ENCODE data around the gene EXOC3L2. TPM values are rescaled to one million over a fixed set of nuclear protein-coding genes. Genes with fewer than 3 reads are reported as not detected.
A peak's percentile ranks its signal among the peaks of the same experiment; 100 is the strongest.

The EXOC3L2 gene
- total and polyA plus RNA-seq, 8 donors = 0.85 to 3.3 (median 1.3) TPM

DNA sequence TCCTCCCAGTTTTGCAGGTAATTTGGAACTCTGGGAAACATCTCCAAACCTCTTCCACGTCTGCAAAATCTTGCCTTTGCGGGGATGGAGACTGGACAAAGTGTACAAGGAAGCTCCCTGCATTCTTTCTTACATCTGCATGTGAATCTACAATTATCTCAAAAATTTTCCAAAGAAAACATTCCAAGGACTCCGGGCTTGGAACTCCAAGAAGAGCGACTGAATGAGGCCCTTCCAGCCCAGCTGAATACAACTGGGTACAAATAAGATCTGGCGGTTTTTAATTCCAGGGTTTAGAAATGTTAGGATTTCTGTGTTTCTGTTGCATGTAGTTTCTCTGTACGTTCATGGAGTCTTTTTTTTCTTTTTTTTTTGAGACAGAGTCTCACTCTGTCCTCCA, 28.5 kb downstream of the EXOC3L2 start:
- ATAC-seq (no peak), DNase-seq (no peak)
- H3K36me3 ChIP-seq = no peaks in the 10 kb centered on the region
- TF ChIP-seq, protein P1, sequence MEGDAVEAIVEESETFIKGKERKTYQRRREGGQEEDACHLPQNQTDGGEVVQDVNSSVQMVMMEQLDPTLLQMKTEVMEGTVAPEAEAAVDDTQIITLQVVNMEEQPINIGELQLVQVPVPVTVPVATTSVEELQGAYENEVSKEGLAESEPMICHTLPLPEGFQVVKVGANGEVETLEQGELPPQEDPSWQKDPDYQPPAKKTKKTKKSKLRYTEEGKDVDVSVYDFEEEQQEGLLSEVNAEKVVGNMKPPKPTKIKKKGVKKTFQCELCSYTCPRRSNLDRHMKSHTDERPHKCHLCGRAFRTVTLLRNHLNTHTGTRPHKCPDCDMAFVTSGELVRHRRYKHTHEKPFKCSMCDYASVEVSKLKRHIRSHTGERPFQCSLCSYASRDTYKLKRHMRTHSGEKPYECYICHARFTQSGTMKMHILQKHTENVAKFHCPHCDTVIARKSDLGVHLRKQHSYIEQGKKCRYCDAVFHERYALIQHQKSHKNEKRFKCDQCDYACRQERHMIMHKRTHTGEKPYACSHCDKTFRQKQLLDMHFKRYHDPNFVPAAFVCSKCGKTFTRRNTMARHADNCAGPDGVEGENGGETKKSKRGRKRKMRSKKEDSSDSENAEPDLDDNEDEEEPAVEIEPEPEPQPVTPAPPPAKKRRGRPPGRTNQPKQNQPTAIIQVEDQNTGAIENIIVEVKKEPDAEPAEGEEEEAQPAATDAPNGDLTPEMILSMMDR (IDR thresholded peaks at IDR 0.05) = no peak
- intact Hi-C loops (cut with DNase I) = no loop called here
- no peak overlapping the region for H3K4me3 ChIP-seq
- peaks cover 3 to 7% of the 10 kb centered on the region in 2 donors for H3K4me1 ChIP-seq
- H3K27me3 ChIP-seq = peaks cover 37 to 64% of the 10 kb centered on the region in 2 donors
- no peak overlapping the region for H3K27ac ChIP-seq
- no peaks in the 10 kb centered on the region for H3K9me3 ChIP-seq

DNA sequence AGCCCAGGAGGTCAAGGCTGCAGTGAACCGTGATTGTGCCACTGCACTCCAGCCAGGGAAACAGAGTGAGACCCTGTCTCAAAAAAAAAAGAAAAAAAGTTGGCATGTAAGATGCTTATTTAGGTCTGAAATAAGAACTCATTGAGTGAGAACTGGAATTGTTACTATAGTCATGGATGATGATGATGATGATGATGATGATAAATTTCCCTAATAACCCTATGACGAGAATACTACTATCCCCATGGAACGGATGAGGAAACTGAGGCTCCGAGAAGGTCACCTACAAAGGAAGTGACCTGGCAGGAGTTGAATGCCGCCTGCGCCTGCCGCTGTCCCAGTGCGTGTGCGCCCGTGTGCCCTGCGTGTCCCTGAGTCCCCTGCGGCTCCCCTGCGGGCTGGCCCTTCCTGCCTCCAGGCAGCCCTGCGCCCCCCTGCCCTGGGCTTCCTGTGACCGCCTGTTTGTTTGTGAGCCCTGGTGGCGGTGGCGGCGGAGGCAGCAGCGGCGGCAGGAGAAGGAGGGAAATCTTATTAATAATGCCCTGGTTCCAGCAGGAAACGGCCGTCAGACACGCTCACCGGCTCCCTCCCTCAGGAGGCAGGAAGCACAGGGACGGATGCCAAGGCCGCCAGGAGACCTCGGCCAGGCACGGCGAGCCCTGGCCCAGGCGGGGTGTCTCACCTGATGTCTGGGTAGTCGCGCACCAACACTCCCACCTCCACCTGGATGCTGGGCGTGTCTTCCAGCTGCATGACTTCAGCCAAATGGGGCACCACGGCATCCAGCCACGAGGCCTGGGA, 29.6 kb downstream of the EXOC3L2 start:
- TF ChIP-seq, protein P1 (IDR thresholded peaks at IDR 0.05) = no peak
- peaks cover 37 to 66% of the 10 kb centered on the region in 2 donors for H3K27me3 ChIP-seq
- H3K9me3 ChIP-seq = no peaks in the 10 kb centered on the region
- peaks cover 7 to 10% of the 10 kb centered on the region in 2 donors for H3K4me1 ChIP-seq
- DNase-seq (peak in 2 of 4 donors; percentile 29 to 75), ATAC-seq (peak; percentile 9)
- no peaks in the 10 kb centered on the region for H3K36me3 ChIP-seq
- H3K4me3 ChIP-seq = no peak overlapping the region
- intact Hi-C loops (cut with DNase I) = no loop called here
- H3K27ac ChIP-seq = peak overlapping the region in 1 of 2 donors; percentile 23

DNA sequence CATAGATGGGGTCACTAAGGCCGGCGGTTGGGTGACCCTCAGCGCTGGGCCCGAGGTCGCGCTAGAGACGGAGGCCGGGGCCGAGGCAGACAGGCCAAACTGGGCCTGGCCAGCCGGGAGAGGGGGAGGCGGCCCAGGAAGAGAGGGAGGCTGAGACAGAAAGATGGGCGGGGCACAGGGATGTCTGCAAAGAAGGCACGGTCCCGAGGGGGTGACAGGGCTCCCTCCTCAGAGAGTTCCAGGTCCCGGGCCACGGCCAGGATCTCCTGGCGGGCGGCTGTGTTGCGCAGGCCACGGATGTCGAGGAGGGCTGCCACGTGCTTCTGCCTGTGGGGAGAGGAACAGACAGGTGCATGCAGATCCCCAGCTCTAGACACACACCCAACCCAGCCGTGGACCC, 32.2 kb downstream of the EXOC3L2 start:
- Histone ChIP-seq H3K36me3 (no peaks in the 10 kb centered on the region), H3K27me3 (peaks cover 33 to 46% of the 10 kb centered on the region in 2 donors), H3K9me3 (no peaks in the 10 kb centered on the region), H3K27ac (peak overlapping the region in 1 of 2 donors; percentile 26), H3K4me1 (peaks cover 7 to 10% of the 10 kb centered on the region in 2 donors), H3K4me3 (no peak overlapping the region)
- intact Hi-C loops (cut with DNase I) = no loop called here
- ATAC-seq = no peak
- TF ChIP-seq, protein P1 (IDR thresholded peaks at IDR 0.05) = no peak
- DNase-seq = no peak

DNA sequence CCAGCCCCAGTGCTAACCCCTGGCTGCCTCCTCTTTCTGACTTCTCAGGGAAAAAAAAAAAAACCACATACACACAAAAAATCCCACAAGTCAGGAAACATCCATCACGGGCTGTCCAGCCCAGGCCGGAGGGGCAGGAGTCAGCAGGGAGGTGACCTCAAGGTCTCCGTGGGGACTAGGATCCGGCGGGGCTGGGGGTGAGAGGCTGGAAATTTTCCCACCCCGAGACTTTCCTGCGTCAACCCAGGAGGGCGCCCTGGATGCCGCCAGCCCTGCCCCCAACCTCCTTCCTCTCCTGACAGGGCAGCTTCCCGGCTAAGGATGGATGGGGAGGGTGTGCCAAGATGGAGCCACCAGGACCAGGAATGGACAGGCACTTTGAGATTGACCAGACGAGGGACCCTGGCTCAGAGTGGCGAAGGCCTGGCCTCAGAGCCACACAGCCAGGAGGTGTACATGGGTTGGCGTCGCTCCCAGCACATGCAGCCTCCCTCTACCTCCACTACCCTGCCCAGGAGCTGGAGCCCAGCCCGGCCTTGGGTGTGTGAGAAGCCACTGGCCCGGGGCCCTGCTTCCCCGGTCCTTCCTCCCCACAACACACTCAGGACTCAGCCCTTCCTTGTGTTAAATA, 33.3 kb downstream of the EXOC3L2 start:
- intact Hi-C loops (cut with DNase I) = no loop called here
- peaks cover 7 to 10% of the 10 kb centered on the region in 2 donors for H3K4me1 ChIP-seq
- no peak overlapping the region for H3K4me3 ChIP-seq
- TF ChIP-seq, protein P1 (IDR thresholded peaks at IDR 0.05) = no peak
- DNase-seq (peak in 3 of 4 donors; percentile 44 to 74 (median 69)), ATAC-seq (peak; percentile 87)
- no peaks in the 10 kb centered on the region for H3K9me3 ChIP-seq
- H3K27ac ChIP-seq = peak overlapping the region in 1 of 2 donors; percentile 45
- H3K27me3 ChIP-seq = peaks cover 22 to 34% of the 10 kb centered on the region in 2 donors
- H3K36me3 ChIP-seq = no peaks in the 10 kb centered on the region

DNA sequence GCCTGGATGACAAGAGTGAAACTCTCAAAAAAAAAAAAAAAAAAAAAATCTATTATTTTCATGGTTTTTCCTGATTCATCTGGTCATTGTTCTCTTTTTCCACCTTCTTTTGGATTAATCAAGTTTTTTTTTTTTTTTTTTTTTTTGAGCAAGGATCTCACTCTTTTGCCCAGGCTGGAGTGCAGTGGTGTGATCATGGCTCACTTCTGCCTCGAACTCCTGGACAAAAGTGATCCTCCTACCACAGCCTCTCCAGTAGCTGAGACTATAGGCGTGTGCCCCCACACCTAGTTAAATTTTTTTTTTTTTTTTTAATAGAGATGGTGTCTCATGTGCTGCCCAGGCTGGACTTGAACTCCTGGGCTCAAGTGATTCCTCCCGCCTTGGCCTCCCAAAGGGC, 38.9 kb downstream of the EXOC3L2 start:
- intact Hi-C loops (cut with DNase I) = no loop called here
- no peaks in the 10 kb centered on the region for H3K27me3 ChIP-seq
- H3K9me3 ChIP-seq = no peaks in the 10 kb centered on the region
- ATAC-seq (no peak), DNase-seq (no peak)
- H3K4me1 ChIP-seq = peaks cover 0 to under 1% of the 10 kb centered on the region in 2 donors
- TF ChIP-seq, protein P1 (IDR thresholded peaks at IDR 0.05) = no peak
- no peaks in the 10 kb centered on the region for H3K36me3 ChIP-seq
- no peak overlapping the region for H3K27ac ChIP-seq
- H3K4me3 ChIP-seq = no peak overlapping the region

All from left lung (tissue), 10 donors.